ENCODE data around the gene PTPA. TPM values are rescaled to one million over a fixed set of nuclear protein-coding genes. Genes with fewer than 3 reads are reported as not detected.

PTPA gene
- total RNA-seq, 1 donor from 2014 or later: 143 TPM

DNA sequence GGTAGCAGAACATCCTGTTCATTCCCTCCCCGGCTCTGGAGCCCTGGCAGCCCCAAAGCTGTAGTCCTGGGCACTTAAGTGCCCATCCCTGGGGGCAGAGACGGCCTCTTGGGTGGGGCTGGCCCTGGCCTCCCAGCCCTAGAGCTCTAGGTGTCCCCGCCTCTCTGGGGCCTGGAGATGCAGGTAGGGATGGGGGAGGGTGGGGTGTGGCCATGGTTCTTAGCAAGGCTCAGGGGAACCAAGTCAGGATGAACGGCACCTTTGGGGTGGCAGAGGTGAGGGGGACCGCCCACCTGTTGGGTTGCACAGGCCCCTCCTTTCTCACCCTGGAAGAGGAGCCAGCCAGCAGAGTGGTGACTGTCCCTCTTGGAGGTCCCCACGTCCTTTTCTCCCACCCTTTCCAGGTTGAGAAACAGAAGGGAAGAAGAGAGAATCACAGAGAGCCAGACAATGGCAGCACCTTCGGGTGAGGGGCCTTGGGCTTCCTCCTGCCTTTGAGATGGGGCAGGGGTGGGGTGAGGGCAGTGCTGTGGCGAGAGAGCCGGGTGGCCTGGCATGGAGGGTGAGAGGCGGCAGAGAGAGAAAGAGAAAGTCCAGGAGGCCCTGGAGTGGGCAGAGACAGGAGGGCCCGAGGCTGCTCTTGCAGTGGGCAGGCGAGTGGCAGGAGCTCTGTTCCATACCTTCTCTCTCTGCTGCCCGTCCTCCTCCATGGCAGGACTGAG is 3.0 kb upstream of the PTPA start:
- H3K27ac Mint-ChIP-seq (ENCODE audit: unreplicated experiment): no peak overlapping the region
- H3K4me1 Mint-ChIP-seq (ENCODE audit: low read depth): peaks cover 22% of the 10 kb centered on the region
- no peak for DNase-seq (ENCODE audit: low spot score)
- H3K27me3 Mint-ChIP-seq (ENCODE audit: low read depth): no peaks in the 10 kb centered on the region
- TF ChIP-seq CTCF (IDR thresholded peaks at IDR 0.05): no peak
- no peak overlapping the region for H3K4me3 Mint-ChIP-seq (ENCODE audit: unreplicated experiment)
- H3K36me3 Mint-ChIP-seq (ENCODE audit: low read depth): peaks cover 11% of the 10 kb centered on the region
- H3K9me3 Mint-ChIP-seq (ENCODE audit: low read depth): no peaks in the 10 kb centered on the region

GRCh38 chr9:129108805-129109536 is 2.2 kb upstream of the PTPA start:
- Mint-ChIP-seq H3K4me3 (ENCODE audit: unreplicated experiment) (peak overlapping the region; percentile 94), H3K27ac (ENCODE audit: unreplicated experiment) (no peak overlapping the region), H3K9me3 (ENCODE audit: low read depth) (no peaks in the 10 kb centered on the region)

GRCh38 chr9:129109537-129109903 is 1.7 kb upstream of the PTPA start:
- Mint-ChIP-seq H3K36me3 (ENCODE audit: low read depth) (peaks cover 11% of the 10 kb centered on the region), H3K4me3 (ENCODE audit: unreplicated experiment) (peak overlapping the region; percentile 94), H3K27me3 (ENCODE audit: low read depth) (no peaks in the 10 kb centered on the region), H3K9me3 (ENCODE audit: low read depth) (no peaks in the 10 kb centered on the region), H3K4me1 (ENCODE audit: low read depth) (peaks cover 22% of the 10 kb centered on the region), H3K27ac (ENCODE audit: unreplicated experiment) (no peak overlapping the region)
- no peak for DNase-seq (ENCODE audit: low spot score)
- TF ChIP-seq CTCF (IDR thresholded peaks at IDR 0.05): no peak

More at GRCh38 chr9:129108805-129109536, 2.2 kb upstream of the PTPA start:
- Mint-ChIP-seq H3K36me3 (ENCODE audit: low read depth) (peaks cover 11% of the 10 kb centered on the region), H3K4me1 (ENCODE audit: low read depth) (peaks cover 22% of the 10 kb centered on the region), H3K27me3 (ENCODE audit: low read depth) (no peaks in the 10 kb centered on the region)
- no peak for TF ChIP-seq CTCF (IDR thresholded peaks at IDR 0.05)
- no peak for DNase-seq (ENCODE audit: low spot score)

- Mint-ChIP-seq H3K27ac (ENCODE audit: unreplicated experiment) (peak overlapping the region; percentile 54), H3K4me1 (ENCODE audit: low read depth) (peaks cover 25% of the 10 kb centered on the region)
- no peak for DNase-seq (ENCODE audit: low spot score)
These were observed 1.1 kb upstream of the PTPA start for GRCh38 chr9:129109952-129110739.

More at GRCh38 chr9:129109952-129110739, 1.1 kb upstream of the PTPA start:
- Mint-ChIP-seq H3K4me3 (ENCODE audit: unreplicated experiment) (peak overlapping the region; percentile 94), H3K36me3 (ENCODE audit: low read depth) (peaks cover 9% of the 10 kb centered on the region), H3K27me3 (ENCODE audit: low read depth) (no peaks in the 10 kb centered on the region), H3K9me3 (ENCODE audit: low read depth) (no peaks in the 10 kb centered on the region)
- TF ChIP-seq CTCF (IDR thresholded peaks at IDR 0.05): peak; percentile 23

Data from chondrocyte (in vitro differentiated cells).